Breast epithelium (tissue), 3 donors: ENCODE results near the gene ZSWIM6.

Experiments
- POLR2A ChIP-seq: fragments of 450-650 bp; IDR thresholded peaks from one replicate; pipeline ENCODE4 v1.6.1; 2016; ENCODE audit warnings: antibody characterized with exemption, mild to moderate bottlenecking, moderate library complexity
- TF ChIP-seq, protein P1 (sequence below), 3 donors: fragments of 450-650 bp; IDR thresholded peaks; one replicate each; pipeline ENCODE4 v1.5.1; 2016 to 2017; ENCODE audit warnings: antibody characterized with exemption in 3 of 3, mild to moderate bottlenecking in 3 of 3, moderate library complexity in 3 of 3

DNA sequence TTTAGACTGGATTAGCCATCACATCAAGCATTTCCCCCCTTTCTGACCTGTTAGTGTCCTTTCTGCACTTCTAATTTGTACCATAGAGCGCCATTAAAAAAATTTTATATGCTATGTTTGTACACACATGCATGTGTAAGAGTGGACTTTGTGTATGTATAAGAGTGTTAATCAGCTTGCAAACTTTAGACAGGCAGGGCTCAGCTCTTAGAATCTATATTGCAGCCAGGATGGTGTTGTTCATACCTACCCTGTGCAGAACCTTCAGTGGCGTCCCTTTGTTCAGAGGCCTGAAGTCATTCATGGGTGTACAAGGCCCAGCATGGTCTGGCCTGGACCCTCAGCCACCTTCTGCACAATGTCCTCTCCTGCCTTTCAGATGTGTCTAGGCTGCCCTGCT lies 19.7 kb downstream of the ZSWIM6 start:
- TF ChIP-seq, protein P1, sequence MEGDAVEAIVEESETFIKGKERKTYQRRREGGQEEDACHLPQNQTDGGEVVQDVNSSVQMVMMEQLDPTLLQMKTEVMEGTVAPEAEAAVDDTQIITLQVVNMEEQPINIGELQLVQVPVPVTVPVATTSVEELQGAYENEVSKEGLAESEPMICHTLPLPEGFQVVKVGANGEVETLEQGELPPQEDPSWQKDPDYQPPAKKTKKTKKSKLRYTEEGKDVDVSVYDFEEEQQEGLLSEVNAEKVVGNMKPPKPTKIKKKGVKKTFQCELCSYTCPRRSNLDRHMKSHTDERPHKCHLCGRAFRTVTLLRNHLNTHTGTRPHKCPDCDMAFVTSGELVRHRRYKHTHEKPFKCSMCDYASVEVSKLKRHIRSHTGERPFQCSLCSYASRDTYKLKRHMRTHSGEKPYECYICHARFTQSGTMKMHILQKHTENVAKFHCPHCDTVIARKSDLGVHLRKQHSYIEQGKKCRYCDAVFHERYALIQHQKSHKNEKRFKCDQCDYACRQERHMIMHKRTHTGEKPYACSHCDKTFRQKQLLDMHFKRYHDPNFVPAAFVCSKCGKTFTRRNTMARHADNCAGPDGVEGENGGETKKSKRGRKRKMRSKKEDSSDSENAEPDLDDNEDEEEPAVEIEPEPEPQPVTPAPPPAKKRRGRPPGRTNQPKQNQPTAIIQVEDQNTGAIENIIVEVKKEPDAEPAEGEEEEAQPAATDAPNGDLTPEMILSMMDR (IDR thresholded peaks at IDR 0.05): no peak
- no peak for TF ChIP-seq POLR2A
